Activated gamma-delta T cell (primary cell): ENCODE measurements around the gene PRPF38A.

Experiments
- DNase-seq: peaks from one replicate; lab custom pipeline; 2025; lab: John Stamatoyannopoulos, UW

Gene PRPF38A

GRCh38 chr1:52399629-52400028 is 4.8 kb upstream of the PRPF38A start:
- DNase-seq, result no peak

DNA sequence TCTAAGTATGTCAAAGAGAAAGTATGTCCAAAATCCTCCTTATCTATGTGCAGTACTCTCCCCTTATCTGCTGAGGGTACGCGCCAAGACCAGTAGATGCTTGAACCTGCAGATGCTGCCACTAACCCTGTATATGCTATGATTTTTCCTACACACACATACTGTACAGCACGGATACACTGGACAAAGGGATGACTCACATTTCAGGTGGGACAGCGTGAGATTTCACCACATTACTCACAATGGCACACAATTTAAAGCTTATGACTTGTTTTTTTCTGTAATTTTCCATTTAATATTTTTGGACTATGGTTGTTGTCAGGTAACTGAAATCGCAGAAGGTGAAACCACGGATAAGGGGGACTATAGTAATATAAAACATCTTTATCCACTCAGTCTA is 4.3 kb upstream of the PRPF38A start:
- DNase-seq, result no peak

DNA sequence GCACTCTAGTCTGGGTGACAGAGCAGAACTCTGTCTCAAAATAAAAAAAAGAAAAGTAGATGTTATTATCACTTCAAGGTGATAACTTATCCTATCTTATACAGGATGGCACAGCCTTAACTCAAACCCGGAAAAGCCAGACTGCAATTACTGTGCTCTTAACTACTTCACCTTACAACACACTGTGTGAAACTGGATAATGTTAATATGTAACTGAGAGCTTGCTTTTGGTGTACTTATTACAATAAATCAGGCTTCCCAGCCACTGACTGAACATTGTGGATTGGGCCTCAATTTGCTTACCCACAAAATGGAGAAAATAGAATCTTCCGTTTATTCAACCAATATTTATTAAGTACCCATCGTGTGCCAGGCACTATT is 1.6 kb upstream of the PRPF38A start:
- DNase-seq, result no peak

GRCh38 chr1:52403566-52404115 is 761 bp upstream of the PRPF38A start:
- DNase-seq, result no peak

DNA sequence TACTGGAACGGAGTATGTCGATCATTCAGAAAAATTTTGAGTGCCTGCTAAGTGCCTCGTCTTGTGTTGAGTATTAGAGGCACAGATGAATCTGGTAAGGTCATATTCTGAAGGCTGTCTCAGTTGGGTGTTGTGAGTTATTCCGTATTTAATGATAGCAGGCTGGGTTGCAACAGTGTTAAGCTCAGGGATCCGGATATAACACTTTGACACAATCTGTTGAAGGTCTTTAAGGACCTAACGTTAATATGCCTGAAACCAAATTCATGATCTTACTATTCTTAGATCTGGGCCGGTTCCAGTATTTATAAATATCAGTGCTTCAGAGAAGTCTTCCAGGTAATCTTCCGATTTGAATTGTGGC is 555 bp downstream of the PRPF38A start:
- no peak for DNase-seq

- no peak for DNase-seq
Observed at GRCh38 chr1:52413410-52413989, 9.1 kb downstream of the PRPF38A start.

GRCh38 chr1:52414942-52415341 is 10.5 kb downstream of the PRPF38A start:
- DNase-seq, result no peak

- DNase-seq, result no peak
Observed at GRCh38 chr1:52416811-52417210, 12.4 kb downstream of the PRPF38A start.

DNA sequence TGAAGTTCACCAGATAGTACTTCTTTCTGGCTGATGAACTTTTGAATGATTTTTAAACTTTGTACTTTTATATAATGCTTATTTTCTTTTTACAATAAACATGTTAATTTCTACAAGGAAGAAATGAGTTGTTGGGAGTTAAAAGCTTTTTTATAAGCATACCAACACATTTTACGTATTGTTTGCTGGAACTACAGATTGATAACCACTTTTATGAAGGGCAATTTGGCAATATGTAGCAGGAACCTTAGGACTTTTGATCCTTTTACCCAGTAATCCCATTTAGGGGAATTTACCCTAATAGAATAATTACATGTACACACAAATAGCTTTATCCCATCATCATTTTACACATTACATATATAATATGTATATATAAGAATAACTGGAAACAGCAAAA is 16.3 kb downstream of the PRPF38A start:
- DNase-seq, result no peak

DNA sequence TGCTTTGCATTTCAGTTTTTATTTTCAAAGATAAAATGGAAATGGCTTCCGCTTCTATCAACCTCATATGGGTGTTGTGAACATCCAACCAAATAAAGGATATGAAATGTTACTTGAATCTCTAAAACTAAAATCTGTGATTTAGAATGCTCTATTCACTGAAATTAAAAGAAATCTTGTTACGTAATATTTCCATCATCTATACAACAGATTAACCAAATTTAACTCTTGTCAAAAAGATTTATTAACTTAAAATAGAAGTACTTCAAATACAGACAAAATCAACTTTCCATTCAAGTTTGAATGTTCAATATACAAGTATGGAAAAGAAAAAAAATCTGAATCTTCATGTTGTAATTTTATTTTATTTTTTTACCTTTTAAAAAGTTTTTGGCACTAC is 18.7 kb downstream of the PRPF38A start:
- no peak for DNase-seq

- no peak for DNase-seq
Observed at GRCh38 chr1:52423771-52424170, 19.4 kb downstream of the PRPF38A start.

DNA sequence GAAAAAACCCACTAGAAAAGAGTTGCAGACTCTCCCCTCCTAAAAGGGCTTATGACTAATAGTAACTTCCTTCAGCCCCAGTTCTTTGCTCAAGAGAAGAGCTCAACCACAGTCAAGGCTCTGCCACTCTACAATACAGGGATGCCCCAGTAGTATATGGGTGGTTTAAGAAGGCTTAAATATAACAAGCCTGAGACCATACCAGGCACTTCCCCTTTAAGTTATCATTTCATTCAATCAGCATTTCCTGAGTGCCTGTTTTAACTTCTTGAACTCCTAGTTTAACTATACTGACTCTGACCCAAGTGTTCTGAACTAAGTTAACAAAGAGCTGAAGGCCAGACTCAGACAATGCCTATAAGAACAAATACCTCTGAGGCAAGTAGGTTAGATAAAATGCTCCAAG is 19.8 kb downstream of the PRPF38A start:
- DNase-seq, result no peak

- no peak for DNase-seq
Observed at GRCh38 chr1:52424813-52425212, 20.4 kb downstream of the PRPF38A start.

DNA sequence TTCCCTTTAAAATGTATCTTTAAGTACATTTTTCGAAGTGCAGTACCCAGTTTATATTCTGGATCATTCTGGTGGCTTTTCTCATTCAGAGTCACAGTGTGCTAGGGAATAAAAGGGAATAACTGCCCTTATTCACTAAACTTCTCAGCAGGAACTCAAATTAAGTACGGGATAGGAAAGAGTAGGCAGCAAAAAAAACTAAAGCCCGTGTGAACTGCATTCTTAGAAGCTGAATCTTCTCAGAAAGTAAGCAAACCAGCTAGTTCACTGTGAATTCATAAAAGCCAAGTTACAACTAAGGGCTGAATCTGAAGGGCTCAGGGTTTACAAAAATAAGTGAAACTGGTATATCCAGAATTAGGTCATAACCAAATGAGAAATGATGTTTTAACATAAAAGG is 22.0 kb downstream of the PRPF38A start:
- DNase-seq, result no peak

DNA sequence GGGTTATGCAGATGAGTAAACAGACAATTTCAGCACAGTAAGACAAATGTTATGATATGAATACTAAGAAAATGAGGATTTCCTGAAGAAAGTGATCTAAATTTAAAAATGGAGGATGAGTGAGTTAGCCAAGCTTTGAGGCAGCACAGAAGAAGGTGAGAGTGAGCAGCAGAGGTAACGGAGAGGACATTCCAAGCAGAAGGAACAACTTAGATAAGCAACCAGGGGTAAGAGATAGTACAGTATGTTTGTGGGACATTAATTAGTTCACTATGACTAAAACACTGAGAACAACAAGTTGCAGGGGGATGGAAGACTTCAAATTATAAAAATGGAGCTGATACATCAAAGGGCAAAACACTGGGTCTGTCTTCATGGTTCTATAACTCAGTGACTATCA is 22.8 kb downstream of the PRPF38A start:
- no peak for DNase-seq

DNA sequence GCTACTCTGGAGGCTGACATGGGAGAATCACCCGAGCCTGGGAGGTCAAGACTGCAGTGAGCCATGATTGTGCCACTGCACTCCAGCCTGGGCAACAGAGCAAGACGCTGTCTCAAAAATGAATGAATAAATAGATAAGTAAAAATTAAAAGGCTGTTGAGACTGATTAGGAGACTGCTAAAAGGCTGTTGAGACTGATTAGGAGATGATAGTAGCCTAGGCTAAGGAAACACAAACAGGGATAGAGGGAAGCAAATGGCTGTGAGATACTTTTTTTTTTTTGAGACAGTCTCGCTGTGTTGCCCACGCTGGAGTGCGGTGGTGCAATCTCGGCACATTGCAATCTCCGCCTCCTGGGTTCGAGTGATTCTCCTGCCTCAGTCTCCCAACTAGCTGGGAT is 28.4 kb downstream of the PRPF38A start:
- DNase-seq, result no peak

GRCh38 chr1:52435211-52435610 is 30.8 kb downstream of the PRPF38A start:
- DNase-seq, result no peak

DNA sequence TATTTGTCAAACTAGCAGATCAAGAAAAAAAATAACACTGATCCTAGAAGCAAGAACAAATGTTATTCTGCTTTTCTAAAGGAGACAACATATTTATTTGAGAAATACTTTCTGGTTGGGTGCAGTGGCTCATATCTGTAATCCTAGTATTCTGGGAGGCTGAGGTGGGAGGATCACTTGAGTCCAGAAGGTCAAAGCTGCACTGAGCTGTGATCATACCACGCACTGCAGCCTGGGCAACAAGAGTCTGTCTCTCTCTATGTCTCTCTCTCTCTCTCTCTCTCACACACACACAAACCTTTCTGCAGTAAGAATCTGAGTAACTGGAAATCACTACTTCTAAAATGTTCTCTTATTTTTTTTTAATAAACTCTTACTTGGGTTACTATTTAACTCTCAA is 31.2 kb downstream of the PRPF38A start:
- DNase-seq, result no peak

DNA sequence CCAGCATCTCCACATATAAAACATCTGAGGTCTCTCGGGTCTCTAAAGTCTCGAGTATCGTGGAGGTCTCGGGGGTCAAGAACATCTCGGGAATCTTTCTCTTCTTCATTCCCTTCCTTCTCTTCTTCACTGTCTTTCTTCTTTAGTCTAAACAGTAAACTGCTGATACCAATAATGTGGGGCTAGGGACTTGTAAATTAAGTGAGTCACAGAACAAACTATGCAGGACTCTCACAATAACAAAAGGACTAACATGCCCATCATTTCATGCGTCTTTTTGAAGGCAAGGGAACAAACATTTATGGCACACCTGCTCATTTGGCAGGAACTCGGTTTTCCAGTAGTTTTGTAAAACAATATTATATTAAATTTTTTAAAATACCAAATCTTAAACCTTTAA is 32.4 kb downstream of the PRPF38A start:
- no peak for DNase-seq

GRCh38 chr1:52439976-52440375 is 35.6 kb downstream of the PRPF38A start:
- no peak for DNase-seq

- DNase-seq, result no peak
Observed at GRCh38 chr1:52444463-52444862, 40.1 kb downstream of the PRPF38A start.

GRCh38 chr1:52454127-52454526 is 49.7 kb downstream of the PRPF38A start:
- DNase-seq, result no peak

DNA sequence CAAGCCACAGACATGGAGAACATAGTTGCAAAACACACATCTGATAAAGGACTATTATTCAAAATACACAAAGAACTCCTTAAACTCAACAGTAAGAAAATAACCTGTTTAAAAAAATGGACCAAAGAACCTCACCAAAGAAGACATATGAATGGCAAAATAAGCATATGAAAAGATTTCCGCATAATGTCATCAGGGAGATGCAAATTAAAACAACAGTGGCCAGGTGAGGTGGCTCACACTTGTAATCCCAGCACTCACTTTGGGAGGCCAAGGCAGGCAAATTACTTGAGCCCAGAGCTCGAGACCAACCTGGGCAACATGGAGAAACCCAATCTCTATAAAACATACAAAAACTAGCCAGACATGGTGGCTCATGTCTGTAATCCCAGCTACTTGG is 50.4 kb downstream of the PRPF38A start:
- no peak for DNase-seq

GRCh38 chr1:52455686-52456085 is 51.3 kb downstream of the PRPF38A start:
- no peak for DNase-seq

- no peak for DNase-seq
Observed at GRCh38 chr1:52460694-52461093, 56.3 kb downstream of the PRPF38A start.
